ENCODE data around the gene SUGP2.

SUGP2 gene

DNA sequence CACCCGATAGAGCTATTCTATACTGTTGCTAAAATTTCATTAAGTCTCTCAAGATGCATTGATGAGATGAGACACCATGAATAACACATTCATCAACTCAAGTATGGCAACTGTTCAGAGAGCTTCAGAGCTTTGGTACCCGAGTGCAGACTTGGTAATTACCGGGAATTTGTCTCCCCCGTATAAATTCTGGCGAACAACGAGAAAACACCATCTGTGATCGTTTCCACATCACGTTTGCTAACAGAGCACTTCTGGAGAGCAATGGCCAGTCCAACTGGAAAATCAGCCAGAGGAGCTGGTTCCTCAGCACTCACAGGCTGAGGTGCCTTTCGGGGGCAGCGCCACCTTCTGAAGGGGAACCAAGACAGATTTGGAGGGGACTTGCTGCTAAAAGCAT lies 40.2 kb downstream of the SUGP2 start:
- Mint-ChIP-seq H3K36me3 (peaks cover 50% of the 10 kb centered on the region), H3K4me1 (no peaks in the 10 kb centered on the region)

DNA sequence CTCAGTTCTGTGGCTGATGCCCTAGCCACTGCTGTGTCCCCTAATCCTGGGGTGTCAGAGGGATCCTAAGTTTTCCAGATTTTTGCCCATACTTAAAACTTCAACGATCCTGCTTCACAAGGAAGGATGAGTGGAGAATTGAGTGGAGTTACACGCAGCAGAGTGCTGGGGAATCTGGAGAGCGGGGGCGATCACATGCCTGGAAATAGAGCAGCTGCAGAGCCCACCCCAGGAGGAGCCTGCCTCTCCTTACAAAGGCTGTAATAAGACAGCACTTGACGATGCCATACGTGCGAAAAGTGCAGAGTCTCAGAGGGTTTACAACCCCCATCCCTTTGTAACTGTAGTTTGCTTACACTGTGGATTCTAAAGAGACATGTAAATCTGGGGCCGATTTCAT lies 40.6 kb downstream of the SUGP2 start:
- Mint-ChIP-seq H3K4me3 (no peak overlapping the region), H3K27me3 (no peaks in the 10 kb centered on the region), H3K36me3 (peaks cover 50% of the 10 kb centered on the region), H3K4me1 (no peaks in the 10 kb centered on the region), H3K27ac (no peak overlapping the region), H3K9me3 (no peaks in the 10 kb centered on the region)
- ATAC-seq = no peak

More for the DNA sequence above, 40.2 kb downstream of the SUGP2 start:
- no peak overlapping the region for H3K4me3 Mint-ChIP-seq
- H3K27me3 Mint-ChIP-seq = no peaks in the 10 kb centered on the region
- no peaks in the 10 kb centered on the region for H3K9me3 Mint-ChIP-seq
- H3K27ac Mint-ChIP-seq = no peak overlapping the region
- ATAC-seq = no peak

DNA sequence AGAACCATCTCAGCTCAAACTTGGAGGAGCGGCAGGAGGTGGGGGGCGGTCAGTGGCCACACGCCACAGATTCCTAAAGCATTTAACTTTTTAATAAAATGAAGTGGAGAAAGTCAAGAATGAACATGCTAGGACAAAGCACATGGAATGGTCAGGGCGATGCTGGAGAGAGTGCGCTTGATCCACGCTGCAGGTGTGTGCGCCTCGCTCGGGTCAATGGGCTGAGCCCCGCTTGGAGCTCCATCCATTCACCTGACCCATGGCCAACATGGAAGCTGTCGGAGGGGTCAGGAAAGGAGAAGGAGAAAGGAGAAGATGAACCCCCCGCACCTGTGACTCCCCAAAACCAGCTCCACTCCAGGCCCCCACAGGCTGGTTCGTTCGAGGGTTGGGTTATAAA lies 41.8 kb downstream of the SUGP2 start:
- no peak overlapping the region for H3K4me3 Mint-ChIP-seq
- H3K27me3 Mint-ChIP-seq = no peaks in the 10 kb centered on the region
- H3K4me1 Mint-ChIP-seq = no peaks in the 10 kb centered on the region
- H3K36me3 Mint-ChIP-seq = peaks cover 42% of the 10 kb centered on the region
- no peaks in the 10 kb centered on the region for H3K9me3 Mint-ChIP-seq
- no peak for ATAC-seq
- no peak overlapping the region for H3K27ac Mint-ChIP-seq

DNA sequence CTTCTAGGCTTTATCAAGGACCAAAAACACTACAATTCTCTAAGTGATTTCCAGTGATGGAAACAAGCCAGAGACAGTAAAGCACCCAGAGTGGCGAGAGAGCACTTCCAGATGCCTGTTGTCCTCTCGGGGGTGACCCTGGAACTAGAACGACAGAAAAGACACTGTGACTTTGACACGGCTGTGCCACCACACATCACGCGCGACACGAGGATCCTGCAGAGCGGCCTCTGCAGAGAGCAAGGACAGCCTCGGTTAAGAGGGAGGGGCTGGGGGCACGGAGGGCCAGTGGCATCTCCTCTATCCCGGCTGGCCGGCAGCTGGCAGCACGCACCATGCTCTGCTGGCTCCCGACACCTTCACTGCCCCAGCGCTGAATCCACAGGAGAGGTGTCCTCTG lies 42.3 kb downstream of the SUGP2 start:
- H3K4me1 Mint-ChIP-seq = no peaks in the 10 kb centered on the region

DNA sequence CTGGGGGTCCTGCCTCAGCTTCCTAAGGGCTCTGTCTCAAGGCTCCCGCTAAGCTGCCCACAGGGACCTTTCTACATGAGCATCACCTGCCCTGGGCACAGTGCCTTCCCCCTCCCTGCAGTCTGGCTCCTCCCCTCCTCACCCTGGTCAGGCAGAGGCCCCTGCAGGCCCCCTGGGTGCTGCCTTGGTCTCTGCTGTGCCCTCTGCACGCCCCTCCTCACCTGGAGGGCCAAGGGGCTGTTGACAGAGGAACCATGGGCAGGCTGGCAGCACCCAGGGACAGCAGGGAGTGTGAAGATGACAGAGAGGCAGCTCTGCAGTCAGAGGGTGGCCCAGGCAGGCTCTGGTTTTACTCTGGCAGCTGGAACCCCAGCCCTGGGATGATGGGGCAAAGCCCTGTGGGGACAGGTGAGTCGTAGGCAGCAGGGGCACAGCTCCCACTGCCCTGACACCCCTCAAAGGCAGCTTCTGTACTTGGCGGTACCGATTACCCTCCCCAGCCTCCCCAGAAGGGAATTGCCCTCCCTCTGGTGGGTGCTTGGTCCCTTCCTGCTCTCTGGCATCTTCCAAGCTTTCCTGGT lies 43.1 kb downstream of the SUGP2 start:
- H3K27ac Mint-ChIP-seq = no peak overlapping the region
- H3K27me3 Mint-ChIP-seq = no peaks in the 10 kb centered on the region
- H3K4me1 Mint-ChIP-seq = peaks cover 5% of the 10 kb centered on the region
- no peak for ATAC-seq
- H3K36me3 Mint-ChIP-seq = peaks cover 36% of the 10 kb centered on the region
- no peaks in the 10 kb centered on the region for H3K9me3 Mint-ChIP-seq
- H3K4me3 Mint-ChIP-seq = no peak overlapping the region

More for the DNA sequence above, 42.3 kb downstream of the SUGP2 start:
- Mint-ChIP-seq H3K27ac (no peak overlapping the region), H3K4me3 (no peak overlapping the region), H3K36me3 (peaks cover 41% of the 10 kb centered on the region), H3K9me3 (no peaks in the 10 kb centered on the region), H3K27me3 (no peaks in the 10 kb centered on the region)
- no peak for ATAC-seq

DNA sequence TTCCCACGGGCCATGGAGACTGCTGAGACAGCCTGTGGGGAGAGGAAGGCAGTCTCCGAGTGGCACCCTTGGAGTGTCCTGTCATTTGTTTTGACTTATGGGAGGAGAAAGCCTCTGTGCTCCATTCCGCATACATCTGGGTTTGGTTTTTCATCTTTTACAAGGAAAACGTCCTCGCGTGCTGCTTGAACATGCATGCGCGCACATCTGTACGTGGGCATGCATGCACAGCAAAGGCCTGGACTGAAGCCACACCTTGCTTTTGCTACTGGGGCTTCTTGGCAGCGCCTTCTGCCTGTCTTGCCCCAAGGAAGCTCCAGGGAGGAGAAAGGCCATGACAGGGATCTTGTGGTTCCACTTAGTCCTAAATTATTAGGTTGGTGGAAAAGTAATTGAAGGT lies 44.0 kb downstream of the SUGP2 start:
- peaks cover 30% of the 10 kb centered on the region for H3K36me3 Mint-ChIP-seq

DNA sequence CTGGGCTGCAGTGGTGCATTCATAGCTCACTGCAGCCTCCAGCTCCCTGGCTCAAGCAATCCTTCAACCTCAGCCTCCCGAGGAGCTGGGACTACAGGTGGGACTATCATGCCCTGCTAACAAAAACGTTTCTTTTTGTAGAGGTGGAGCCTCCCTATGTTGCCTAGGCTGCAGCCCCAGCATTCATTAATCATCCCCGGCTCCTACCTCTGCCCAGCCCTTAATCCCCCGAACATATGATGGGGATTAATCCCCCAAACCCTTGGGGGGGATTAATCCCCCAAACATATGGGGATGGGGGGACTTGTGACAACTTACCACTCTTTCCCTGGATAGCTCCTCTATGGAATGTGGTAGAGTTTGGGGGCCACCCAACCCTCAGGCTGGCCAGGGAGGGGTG lies 45.9 kb downstream of the SUGP2 start:
- Mint-ChIP-seq H3K4me3 (no peak overlapping the region), H3K36me3 (peaks cover 12% of the 10 kb centered on the region), H3K4me1 (peaks cover 9% of the 10 kb centered on the region), H3K9me3 (no peaks in the 10 kb centered on the region), H3K27me3 (no peaks in the 10 kb centered on the region), H3K27ac (no peak overlapping the region)
- ATAC-seq = no peak

More for the DNA sequence above, 44.0 kb downstream of the SUGP2 start:
- H3K4me1 Mint-ChIP-seq = peaks cover 9% of the 10 kb centered on the region
- no peaks in the 10 kb centered on the region for H3K9me3 Mint-ChIP-seq
- no peak overlapping the region for H3K27ac Mint-ChIP-seq
- H3K27me3 Mint-ChIP-seq = no peaks in the 10 kb centered on the region
- ATAC-seq = no peak
- no peak overlapping the region for H3K4me3 Mint-ChIP-seq

DNA sequence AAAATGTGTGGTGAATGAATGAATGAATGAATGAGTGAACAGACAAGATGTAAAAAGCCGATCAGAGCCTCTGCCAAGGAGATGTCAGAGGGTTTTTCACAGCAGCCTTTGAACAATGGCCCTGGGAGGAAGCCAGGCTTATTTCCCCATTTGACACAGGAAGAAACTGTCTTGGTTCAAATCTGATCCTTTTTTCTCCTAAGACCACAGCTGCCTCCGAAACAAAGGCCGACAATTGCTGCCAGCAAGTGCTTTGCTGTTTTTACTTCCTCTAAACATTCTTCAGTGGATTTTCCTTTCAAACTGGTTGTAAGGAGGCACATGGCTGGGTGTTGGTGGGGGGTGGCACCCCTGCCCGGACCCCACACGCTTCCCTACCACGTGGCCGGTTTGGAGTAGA lies 48.1 kb downstream of the SUGP2 start:
- peaks cover 9% of the 10 kb centered on the region for H3K4me1 Mint-ChIP-seq
- ATAC-seq = no peak
- H3K9me3 Mint-ChIP-seq = no peaks in the 10 kb centered on the region
- H3K4me3 Mint-ChIP-seq = no peak overlapping the region
- no peaks in the 10 kb centered on the region for H3K36me3 Mint-ChIP-seq
- H3K27ac Mint-ChIP-seq = peak overlapping the region; percentile 60
- peaks cover 11% of the 10 kb centered on the region for H3K27me3 Mint-ChIP-seq

DNA sequence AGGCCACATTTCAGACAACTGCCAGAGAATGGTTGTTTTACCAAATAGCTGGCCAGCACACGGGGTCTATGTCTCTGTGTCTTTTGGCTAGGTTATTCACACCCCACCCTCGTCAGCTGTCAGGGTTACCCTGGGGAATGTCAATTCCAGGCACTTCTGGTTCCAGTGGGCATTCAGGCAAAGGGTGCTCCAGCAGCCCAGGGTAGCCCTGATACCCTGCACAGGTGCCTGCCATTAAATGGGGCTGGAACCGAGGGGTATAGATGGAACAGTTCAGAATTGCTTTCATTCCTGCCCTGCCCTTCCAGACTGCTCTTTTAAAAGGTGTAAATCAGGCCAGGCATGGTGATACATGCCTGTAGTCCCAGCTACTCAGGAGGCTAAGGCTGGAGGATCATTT lies 49.1 kb downstream of the SUGP2 start:
- no peak overlapping the region for H3K4me3 Mint-ChIP-seq
- H3K27ac Mint-ChIP-seq = no peak overlapping the region
- peaks cover 11% of the 10 kb centered on the region for H3K27me3 Mint-ChIP-seq
- ATAC-seq = no peak
- peaks cover 9% of the 10 kb centered on the region for H3K4me1 Mint-ChIP-seq
- H3K36me3 Mint-ChIP-seq = no peaks in the 10 kb centered on the region
- H3K9me3 Mint-ChIP-seq = no peaks in the 10 kb centered on the region

DNA sequence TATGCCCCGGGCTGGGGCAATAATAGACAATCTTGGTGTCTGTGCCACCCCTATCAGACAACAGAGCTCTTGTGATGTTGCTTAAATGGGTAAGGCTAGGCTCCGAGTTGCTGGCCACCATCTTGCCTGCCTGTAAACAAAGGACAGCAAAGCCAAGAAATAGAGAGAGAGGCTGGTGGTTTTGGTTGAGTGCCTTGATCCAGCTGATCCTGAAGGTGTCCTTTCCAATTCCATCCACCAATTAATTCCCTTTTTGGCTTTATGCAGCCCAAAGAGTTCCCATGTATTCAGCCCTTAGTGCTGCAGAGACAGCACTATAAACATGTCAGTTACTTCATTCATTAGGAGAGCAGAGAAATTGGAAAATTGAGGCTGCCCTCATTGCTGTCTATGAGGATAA lies 50.6 kb downstream of the SUGP2 start:
- H3K4me3 Mint-ChIP-seq = no peak overlapping the region
- ATAC-seq = no peak
- H3K36me3 Mint-ChIP-seq = no peaks in the 10 kb centered on the region
- no peaks in the 10 kb centered on the region for H3K9me3 Mint-ChIP-seq
- H3K27ac Mint-ChIP-seq = no peak overlapping the region
- peaks cover 11% of the 10 kb centered on the region for H3K27me3 Mint-ChIP-seq
- H3K4me1 Mint-ChIP-seq = peaks cover 9% of the 10 kb centered on the region

DNA sequence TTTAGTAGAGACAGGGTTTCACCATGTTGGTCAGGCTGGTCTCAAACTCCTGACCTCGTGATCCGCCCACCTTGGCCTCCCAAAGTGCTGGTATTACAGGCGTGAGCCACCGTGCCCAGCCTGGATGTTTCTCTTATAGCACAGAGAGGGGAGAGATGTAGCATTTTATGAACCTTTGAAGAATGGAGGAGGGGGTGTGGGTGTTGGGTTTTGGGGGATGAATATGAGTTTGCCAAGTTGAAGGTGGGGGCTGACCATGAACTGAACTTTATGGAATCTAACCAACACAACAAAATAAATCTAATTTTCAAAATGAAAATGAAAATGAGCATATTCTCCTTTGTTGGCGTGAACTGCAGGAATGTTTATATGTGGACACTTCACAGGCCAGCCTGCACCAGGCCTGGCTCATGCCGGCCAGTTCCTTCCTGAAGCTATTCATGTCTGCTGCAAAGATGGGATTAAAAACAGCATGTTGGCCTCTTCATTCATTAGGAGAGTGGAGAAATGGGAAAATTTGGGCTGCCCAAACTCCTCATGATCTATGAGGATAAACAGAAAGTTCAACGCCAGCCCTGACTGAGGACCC lies 52.8 kb downstream of the SUGP2 start:
- Mint-ChIP-seq H3K4me3 (no peak overlapping the region), H3K4me1 (peaks cover 8% of the 10 kb centered on the region), H3K27ac (no peak overlapping the region), H3K27me3 (peaks cover 11% of the 10 kb centered on the region), H3K9me3 (no peaks in the 10 kb centered on the region), H3K36me3 (no peaks in the 10 kb centered on the region)
- ATAC-seq = no peak

DNA sequence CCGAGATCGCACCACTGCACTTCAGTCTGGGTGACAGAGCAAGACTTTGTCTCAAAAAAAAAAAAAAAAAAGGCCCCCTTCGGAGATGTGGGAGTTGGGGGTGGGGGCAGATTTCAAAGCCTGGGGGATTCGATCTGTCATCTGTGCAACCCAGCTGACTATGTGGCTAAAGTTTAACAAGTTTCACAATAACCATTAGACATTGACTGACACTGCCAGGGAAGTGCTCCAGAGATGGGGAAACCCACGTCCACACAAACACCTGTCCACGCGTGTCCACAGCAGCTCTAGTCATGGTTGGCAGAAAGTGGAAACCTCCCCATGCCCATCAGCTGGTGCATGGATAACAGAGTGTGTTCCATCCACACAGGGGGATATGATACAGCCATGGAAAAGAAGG lies 54.7 kb downstream of the SUGP2 start:
- no peak for ATAC-seq
- no peak overlapping the region for H3K27ac Mint-ChIP-seq
- no peaks in the 10 kb centered on the region for H3K36me3 Mint-ChIP-seq
- no peaks in the 10 kb centered on the region for H3K9me3 Mint-ChIP-seq
- peaks cover 11% of the 10 kb centered on the region for H3K27me3 Mint-ChIP-seq
- no peak overlapping the region for H3K4me3 Mint-ChIP-seq
- no peaks in the 10 kb centered on the region for H3K4me1 Mint-ChIP-seq

DNA sequence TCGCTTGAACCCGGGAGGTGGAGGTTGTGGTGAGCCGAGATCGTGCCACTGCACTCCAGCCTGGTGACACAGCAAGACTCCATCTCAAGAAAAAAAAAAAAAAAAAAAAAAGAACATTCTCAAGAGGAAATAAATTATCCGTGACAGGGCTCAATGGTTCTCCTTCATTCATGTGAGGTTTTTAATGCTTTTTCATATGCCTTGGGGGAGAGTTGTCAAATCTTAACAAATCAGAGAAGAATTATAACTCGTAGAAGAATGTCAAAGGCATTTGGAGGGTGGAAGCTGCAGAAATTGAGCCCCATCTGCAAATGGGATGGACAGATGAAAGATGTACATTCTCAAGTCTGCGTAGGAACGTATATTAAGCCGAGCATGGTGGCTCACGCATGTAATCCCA lies 57.4 kb downstream of the SUGP2 start:
- Mint-ChIP-seq H3K27me3 (peaks cover 20% of the 10 kb centered on the region), H3K27ac (no peak overlapping the region), H3K9me3 (no peaks in the 10 kb centered on the region), H3K36me3 (no peaks in the 10 kb centered on the region), H3K4me3 (no peak overlapping the region), H3K4me1 (no peaks in the 10 kb centered on the region)
- ATAC-seq = no peak

DNA sequence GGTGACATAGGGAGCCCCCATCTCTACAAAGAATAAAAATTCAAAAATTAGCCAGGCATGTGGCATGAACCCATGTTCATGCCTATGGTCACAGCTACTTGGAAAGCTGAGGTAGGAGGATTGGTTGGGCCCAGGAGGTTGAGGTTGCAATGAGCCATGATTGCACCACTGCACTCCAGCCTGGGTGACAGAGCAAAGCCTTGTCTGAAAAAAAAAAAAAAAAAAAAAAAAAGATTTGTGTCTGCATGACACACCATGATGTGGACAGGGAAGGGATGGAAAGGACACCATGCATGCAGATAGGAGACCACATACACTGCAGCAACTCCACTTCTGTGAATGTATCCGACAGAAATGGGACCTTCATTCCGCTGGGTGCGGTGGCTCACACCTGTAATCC lies 58.3 kb downstream of the SUGP2 start:
- no peaks in the 10 kb centered on the region for H3K4me1 Mint-ChIP-seq
- no peak overlapping the region for H3K4me3 Mint-ChIP-seq
- no peaks in the 10 kb centered on the region for H3K9me3 Mint-ChIP-seq
- no peak for ATAC-seq
- no peaks in the 10 kb centered on the region for H3K36me3 Mint-ChIP-seq
- no peak overlapping the region for H3K27ac Mint-ChIP-seq
- peaks cover 20% of the 10 kb centered on the region for H3K27me3 Mint-ChIP-seq

DNA sequence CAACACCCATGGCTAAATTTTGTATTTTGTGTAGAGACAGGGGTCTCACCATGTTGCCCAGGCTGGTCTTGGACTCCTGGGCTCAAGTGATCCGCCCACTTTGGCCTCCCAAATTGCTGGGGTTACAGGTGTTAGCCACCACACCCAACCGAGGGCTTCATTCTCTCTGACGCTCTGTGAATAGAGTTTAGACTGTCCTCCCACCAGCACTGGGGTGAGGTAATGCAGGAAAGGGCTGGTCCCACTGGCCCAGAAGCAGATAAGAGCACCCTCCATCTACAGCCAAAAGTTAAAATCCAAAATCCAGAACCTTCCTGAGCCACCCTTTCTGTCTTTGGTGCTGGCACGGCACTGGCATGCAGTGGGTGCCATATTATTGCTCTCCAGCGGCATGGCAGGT lies 60.5 kb downstream of the SUGP2 start:
- ATAC-seq = no peak
- H3K9me3 Mint-ChIP-seq = no peaks in the 10 kb centered on the region
- no peak overlapping the region for H3K27ac Mint-ChIP-seq
- no peak overlapping the region for H3K4me3 Mint-ChIP-seq
- peaks cover 33% of the 10 kb centered on the region for H3K27me3 Mint-ChIP-seq
- no peaks in the 10 kb centered on the region for H3K36me3 Mint-ChIP-seq
- no peaks in the 10 kb centered on the region for H3K4me1 Mint-ChIP-seq

DNA sequence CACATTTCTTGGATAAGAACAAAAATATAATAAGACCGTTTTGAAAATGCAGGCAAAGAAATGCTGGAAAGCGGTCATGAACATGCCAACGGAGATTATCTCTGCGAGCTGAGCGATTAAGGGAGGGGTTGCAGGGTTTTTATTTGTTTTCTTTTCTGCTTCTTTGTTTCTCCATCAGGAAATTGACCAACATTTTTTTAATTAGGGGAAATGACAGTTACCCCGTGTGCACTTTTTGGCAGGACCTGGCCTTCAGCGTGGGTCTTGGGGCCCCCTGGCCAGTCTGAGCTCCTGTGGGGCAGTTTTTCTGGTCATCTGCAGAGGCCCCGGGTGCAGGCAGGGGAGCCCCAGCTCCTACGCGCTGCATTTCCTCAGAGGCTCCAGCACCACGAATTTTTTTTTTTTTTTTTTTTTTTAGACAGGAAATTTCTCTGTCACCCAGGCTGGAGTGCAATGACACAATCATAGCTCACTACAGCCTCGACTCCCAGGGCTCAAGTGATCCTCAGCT lies 61.0 kb downstream of the SUGP2 start:
- no peak for ATAC-seq
- Mint-ChIP-seq H3K27ac (no peak overlapping the region), H3K36me3 (no peaks in the 10 kb centered on the region), H3K27me3 (peaks cover 33% of the 10 kb centered on the region), H3K9me3 (no peaks in the 10 kb centered on the region), H3K4me1 (no peaks in the 10 kb centered on the region), H3K4me3 (no peak overlapping the region)

Measured in stimulated activated memory B cell treated with anti-CD40 and anti-IgM and Interleukin-4, amounts not matched to agents 10 μg/mL and 1 μg/mL and 100 μg/mL, for 72 hours (primary cell).